RCC 7860 (cell line): ENCODE data around the gene STRA8.

Experiments
- DNase-seq: peaks from one replicate; pipeline ENCODE4 v3.0.0-alpha.2; 2015; ENCODE audit warnings: low spot score
- FAIRE-seq: peaks from 2 replicates; lab custom pipeline; 2012; peaks lifted over from hg19 to GRCh38; lab: Jason Lieb, UNC

STRA8 gene

DNA sequence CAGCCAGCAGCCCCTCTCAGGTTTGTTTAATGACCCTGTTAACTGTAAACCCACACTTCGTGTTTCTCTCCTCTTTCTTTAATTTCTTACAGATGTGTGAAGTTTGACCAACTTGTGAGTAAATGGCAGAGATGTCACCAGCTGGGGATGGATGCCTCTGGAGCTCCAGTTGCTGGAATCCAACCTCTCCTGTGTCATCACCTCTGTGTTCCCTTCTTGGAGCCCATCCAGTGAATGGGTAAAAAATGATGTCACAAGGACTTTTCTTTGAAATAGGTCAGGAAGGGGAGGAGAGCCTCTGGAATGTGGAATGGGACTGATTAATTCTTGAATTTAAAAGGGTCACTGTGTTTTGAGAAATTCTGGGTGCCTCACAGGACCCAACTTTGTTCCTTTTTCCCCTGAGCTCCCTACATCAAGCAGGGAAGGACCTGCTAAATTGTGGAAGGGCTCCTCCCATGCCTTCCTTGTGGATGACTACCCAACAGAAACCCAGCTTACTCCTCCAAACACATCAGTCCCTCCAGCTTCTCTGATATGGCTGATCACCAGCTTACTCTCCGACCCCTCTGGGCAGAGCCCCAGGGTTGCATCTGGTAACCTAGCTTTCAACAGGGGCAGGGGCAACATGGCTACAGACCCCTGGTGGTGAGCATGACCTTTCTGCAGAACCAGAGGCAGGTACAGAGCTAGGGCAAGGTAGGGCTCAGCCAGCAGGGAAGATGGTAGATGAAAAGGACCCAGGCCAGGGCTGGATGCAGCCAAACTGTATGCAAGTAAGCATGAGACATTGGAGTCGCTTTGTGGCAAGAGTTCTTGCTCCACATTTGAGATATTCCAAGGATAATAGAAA is 67.5 kb downstream of the STRA8 start:
- FAIRE-seq = no peak
- DNase-seq = no peak
